Fibroblast of lung (primary cell): ENCODE results near the gene COL4A1.
A peak's percentile ranks its signal among the peaks of the same experiment; 100 is the strongest.

Experiments used
- CTCF ChIP-seq, 2 donors: IDR thresholded peaks in 1 of 2; conservative IDR thresholded peaks in 1 of 2; 1 replicate in 1 of 2; 2 replicates in 1 of 2; pipeline ENCODE4 v1.5.1; 2011 to 2012; ENCODE audit warnings: low read length in 2 of 2, control low read depth in 1 of 2, inconsistent platforms in 1 of 2, low read depth in 1 of 2, mild to moderate bottlenecking in 1 of 2
- EZH2 ChIP-seq: IDR thresholded peaks from 2 replicates; pipeline ENCODE4 v1.5.1; 2012; ENCODE audit warnings: low read length, control low read depth, mild to moderate bottlenecking; ENCODE audit errors: missing control alignments

DNA sequence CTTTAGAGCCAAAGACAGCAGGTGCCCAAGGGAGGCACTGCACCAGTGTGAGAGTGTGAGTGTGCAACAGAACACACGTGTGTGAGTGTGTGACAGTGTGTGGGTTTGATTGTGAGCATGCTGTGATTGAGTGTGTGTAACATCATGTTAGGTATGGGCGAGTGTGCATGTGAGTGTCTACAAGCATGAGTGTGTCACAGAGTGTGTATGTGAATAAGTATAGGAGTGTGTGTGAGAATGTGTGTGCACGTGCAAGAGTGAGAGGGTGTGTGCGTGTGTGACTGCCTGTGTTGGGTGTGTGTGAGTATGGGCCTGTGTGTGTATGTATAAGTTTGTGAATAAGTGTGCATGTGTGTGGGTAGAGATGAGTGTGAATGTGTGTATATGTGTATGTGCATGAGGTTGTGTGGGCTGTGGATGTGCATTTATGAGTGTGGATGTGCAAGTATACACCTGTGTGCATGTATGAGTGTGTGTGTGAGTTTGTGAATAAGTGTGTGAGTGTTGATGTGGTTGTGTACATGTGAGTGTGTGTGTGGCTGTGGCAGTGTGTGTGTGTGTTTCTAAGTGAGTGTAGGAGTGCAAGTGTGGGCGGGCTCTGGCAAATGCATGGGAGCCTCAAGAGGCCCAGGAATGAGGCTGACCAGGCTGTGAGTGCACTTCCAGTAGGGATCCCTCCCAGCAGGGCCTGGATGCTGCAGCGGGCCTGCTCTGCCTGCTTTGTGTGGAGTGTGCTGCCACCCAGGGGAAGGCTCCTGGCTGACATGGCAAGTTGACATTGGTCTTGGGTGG, 198.4 kb downstream of the COL4A1 start:
- TF ChIP-seq CTCF (conservative IDR thresholded peaks at IDR 0.05 in 1 of 2, IDR thresholded peaks at IDR 0.05 in 1 of 2; ENCODE audit: low read depth in 1 of 2, low read length in 2 of 2) (peak; percentile 85 to 90), EZH2 (no peak)
